HL-60/S4 treated with phorbol 12-myristate 13-acetate at 8.2 ng/mL for 4 days and 3 days (cell line): ENCODE results near the gene DHX57.
"Not testable (repeated sequence)": the region's sequence is repeated elsewhere in the genome, so short reads cannot be mapped to it uniquely, and the experiment has no call there.

Source experiments
- in situ Hi-C: fragments of 300-500 bp; cut with MboI; formaldehyde crosslinking; loops from 2 replicates; pipeline ENCODE4 v1.15.0; 2022; ENCODE audit warnings: low sequenced_read_pairs

Gene DHX57

DNA sequence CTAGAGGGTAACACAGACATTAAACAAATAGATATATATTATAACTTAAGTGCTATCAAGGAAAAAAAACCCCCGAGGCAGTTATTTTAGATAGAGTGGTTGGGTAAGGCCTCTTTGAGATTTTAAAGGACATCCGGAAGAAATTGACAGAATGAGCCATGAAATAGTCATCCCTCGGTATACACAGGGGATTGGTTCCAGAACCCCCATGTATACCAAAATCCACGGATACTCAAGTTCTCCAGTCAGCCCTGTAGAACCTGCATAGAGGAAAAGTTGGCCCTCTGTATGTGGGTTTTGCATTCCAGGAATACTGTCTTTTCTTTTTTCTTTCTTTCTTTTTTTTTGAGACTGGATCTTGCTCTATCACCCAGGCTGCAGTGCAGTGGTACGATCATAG, 2.0 kb downstream of the DHX57 start:
- in situ Hi-C loops, result no loop called here

DNA sequence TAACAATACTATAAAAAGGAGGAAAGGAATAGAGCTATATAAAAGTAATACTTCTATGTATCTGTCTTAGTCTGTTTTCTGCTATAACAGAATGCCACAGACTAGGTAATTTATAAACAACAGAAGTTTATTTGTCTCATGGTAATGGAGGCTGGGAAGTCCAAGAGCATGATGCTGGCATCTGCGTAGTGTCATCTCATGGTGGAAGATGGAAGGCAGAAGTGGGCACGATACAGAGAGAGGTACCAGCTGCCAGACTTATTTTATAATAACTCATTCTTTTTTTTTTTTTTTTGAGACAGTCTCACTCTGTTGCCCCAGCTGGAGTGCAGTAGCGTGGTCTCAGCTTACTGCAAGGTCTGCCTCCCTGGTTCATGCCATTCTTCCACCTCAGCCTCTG, 4.3 kb downstream of the DHX57 start:
- in situ Hi-C loops, result no loop called here

GRCh38 chr2:38866773-38867443, 8.8 kb downstream of the DHX57 start:
- in situ Hi-C loops, result no loop called here

DNA sequence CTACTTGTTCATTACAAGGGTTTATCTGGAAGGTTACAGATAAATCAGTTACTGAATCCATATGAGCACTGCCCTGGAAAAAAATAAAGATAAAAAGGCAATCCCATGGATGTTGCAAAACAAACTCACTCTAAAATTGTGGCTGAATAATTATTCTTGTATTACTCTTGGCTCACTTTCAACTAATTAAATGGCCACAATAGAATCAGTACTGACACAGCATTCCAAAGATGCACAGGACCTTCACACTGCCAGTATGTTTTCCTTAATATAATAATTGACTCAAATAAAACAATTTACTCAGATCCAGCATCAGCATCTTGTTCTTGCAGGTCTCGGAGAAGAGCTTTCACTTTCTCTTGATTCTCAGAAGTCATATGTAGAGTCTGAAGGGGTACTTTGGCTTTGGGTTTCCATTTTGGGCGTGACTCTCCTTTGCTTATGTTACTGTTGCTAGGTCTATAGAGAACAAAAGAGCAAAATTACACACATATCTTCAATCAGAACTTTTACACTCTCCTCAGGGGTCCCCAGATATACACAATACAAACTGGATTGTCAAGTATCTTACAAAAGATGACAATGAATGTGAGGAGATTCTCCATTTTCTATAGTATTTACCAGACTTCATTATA, 12.6 kb downstream of the DHX57 start:
- in situ Hi-C loops, result no loop called here

- in situ Hi-C loops, result no loop called here
Observed at GRCh38 chr2:38862476-38862875, 13.3 kb downstream of the DHX57 start.

GRCh38 chr2:38856165-38856564, 19.6 kb downstream of the DHX57 start:
- in situ Hi-C loops, result no loop called here

- in situ Hi-C loops, result no loop called here
Observed at GRCh38 chr2:38850045-38850444, 25.7 kb downstream of the DHX57 start.

DNA sequence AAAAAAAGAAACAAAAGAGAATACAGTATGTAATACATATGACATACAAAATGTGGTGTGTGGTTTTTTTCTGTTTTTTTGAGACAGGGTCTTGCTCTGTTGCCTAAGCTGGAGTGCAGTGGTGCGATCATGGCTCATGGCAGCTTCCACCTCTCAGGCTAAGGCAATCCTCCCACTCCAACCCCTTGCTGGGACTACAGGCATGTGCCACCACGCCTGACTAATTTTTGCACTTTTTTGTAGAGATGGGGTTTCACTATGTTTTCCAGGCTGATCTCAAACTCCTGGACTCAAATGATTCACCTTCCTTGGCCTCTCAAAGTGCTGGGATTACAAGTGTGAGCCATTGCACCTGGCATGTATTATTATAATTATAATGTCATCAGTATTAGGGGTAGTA, 38.9 kb downstream of the DHX57 start:
- in situ Hi-C loops, result no loop called here

DNA sequence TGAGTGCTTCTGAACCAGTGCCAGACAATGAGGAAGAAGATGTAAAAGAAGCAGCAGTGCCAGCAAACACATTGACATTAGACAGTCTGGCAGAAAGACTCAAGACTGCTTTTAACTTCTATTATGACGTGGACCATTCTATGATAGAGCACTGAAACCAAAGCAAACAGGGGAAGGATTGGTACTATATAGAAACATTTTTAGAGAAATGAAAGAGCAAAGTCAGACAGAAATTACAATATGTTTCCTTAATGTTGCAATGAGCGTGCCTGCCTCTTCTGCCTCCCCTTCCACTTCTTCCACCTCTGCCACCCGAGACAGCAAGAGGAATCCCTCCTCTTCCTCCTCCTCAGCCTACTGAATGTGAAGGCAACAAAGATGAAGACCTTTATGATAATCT, 39.7 kb downstream of the DHX57 start:
- in situ Hi-C loops, result no loop called here

GRCh38 chr2:38835015-38835601, 40.6 kb downstream of the DHX57 start:
- in situ Hi-C loops, result no loop called here

DNA sequence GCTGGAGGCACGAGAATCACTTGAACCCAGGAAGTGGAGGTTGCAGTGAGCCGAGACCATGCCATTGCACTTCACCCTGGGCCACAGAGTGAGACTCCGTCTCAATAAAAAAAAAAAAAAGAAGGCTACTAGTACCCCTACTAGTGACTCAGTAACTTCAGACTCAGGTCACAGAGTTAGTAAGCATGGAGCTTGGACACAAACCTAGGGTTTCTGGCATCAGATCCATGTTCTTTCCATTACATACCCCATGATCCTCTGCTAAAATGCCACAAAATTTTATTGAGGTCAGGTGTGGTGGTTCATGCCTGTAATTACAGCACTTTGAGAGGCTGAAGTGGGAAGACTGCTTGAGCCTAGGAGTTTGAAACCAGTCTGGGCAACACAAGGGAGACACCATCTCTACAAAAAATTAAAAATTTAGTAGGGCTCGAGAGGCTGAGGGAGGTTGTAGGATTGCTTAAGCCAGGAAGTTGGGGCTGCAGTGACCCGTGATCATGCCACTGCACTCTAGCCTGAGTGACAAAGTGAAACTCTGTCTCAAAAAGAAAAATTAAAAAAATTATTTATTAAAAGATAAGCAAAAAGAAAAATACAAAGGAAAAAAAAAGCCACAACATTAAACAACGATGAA, 45.1 kb downstream of the DHX57 start:
- in situ Hi-C loops, result no loop called here

GRCh38 chr2:38829971-38830370, 45.8 kb downstream of the DHX57 start:
- in situ Hi-C loops, result no loop called here

- in situ Hi-C loops, result no loop called here
Observed at GRCh38 chr2:38828460-38828859, 47.3 kb downstream of the DHX57 start.

GRCh38 chr2:38827539-38828145, 48.1 kb downstream of the DHX57 start:
- in situ Hi-C loops, result not testable (repeated sequence)

GRCh38 chr2:38825956-38826355, 49.8 kb downstream of the DHX57 start:
- in situ Hi-C loops, result no loop called here

DNA sequence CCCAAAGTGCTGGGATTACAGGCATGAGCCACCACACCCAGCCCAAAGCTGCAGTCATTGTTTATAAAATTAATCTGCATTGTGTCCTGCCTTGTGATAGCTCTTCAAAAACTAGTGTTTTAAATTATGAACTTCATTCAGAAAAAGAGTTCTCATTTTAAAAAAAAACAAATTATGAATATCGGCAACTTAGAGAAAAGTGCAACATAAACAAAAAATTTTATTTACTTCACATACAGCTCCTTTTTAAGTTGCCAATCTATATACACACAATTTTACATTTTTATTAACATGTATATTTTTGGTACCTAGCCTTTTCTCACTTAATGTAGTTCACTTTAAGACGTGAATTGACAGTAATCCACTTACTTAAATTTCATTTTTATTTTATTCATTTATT, 50.8 kb downstream of the DHX57 start:
- in situ Hi-C loops, result no loop called here

- in situ Hi-C loops, result no loop called here
Observed at GRCh38 chr2:38823386-38823785, 52.3 kb downstream of the DHX57 start.

- in situ Hi-C loops, result no loop called here
Observed at GRCh38 chr2:38818565-38818964, 57.2 kb downstream of the DHX57 start.

GRCh38 chr2:38815936-38816335, 59.8 kb downstream of the DHX57 start:
- in situ Hi-C loops, result no loop called here

DNA sequence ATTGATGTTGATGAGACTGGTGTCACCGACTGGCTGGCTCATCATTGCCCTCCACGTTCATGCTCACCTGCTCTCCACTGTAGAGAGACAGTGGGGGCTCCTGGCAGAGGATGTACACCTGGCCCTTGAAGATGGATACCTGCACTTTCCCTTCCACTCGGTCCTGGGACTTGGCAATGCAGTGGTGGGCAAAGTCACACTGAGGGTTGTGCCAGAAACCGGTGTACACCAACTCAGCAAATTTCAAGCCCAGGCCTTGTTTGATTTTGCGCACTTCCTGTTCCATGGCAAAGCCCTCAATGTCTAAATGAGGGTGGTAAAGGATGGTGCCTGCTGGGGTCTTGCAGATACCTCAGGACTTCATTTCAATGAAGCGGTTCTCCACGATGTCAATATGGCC, 65.2 kb downstream of the DHX57 start:
- in situ Hi-C loops, result no loop called here

GRCh38 chr2:38808677-38809076, 67.1 kb downstream of the DHX57 start:
- in situ Hi-C loops, result no loop called here

DNA sequence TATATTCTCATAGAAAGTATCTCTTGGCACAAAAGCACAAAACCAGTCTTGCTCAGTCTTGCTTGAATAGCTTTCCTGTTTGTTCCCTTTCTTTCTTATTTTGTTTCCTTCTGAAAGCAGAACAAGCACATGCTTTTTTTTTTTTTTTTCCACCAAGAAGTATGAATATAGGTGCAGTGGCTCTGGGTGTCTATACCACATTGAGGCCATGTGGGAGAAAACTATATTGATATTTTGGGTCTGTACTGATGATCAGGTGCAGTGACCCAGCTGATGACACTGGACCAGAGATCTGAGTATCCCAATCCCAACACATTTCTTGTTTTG, 69.0 kb downstream of the DHX57 start:
- in situ Hi-C loops, result no loop called here
